HepG2 (cell line): ENCODE measurements around the gene BCAM. TPM values are rescaled to one million over a fixed set of nuclear protein-coding genes. Genes with fewer than 3 reads are reported as not detected.

Experiments
- ARID2 ChIP-seq: sonication (generic); formaldehyde crosslinking; IDR thresholded peaks from 2 replicates; pipeline ENCODE4 v1.8.1; 2022; ENCODE audit warnings: mild to moderate bottlenecking, missing genetic modification reagents, borderline replicate concordance
- ATF1 ChIP-seq: IDR thresholded peaks from 2 replicates; pipeline ENCODE4 v1.6.1; 2016; ENCODE audit warnings: mild to moderate bottlenecking, control low read depth
- CENPX ChIP-seq: sonication (generic); formaldehyde crosslinking; IDR thresholded peaks from 2 replicates; pipeline ENCODE4 v1.9.0; 2021; ENCODE audit warnings: mild to moderate bottlenecking, missing genetic modification reagents, moderate library complexity
- DRAP1 ChIP-seq: IDR thresholded peaks from 2 replicates; pipeline ENCODE4 v1.6.1; 2016; ENCODE audit warnings: missing genetic modification reagents, missing compliant biosample characterization
- FOSL2 ChIP-seq: sonication (generic); formaldehyde crosslinking; IDR thresholded peaks from 2 replicates; pipeline ENCODE4 v1.4.0; 2020; ENCODE audit warnings: missing genetic modification reagents
- FOXK2 ChIP-seq: fragments of 450-650 bp; IDR thresholded peaks from 2 replicates; pipeline ENCODE4 v1.6.1; 2016
- FOXO4 ChIP-seq: sonication (generic); formaldehyde crosslinking; conservative IDR thresholded peaks from 2 replicates; pipeline ENCODE4 v1.8.1; 2023; ENCODE audit warnings: missing genetic modification reagents
- GMEB1 ChIP-seq: sonication (generic); formaldehyde crosslinking; IDR thresholded peaks from 2 replicates; pipeline ENCODE4 v1.5.1; 2020; ENCODE audit warnings: missing genetic modification reagents, mild to moderate bottlenecking, borderline replicate concordance
- HMGA1 ChIP-seq: sonication (generic); formaldehyde crosslinking; conservative IDR thresholded peaks from 2 replicates; pipeline ENCODE4 v1.4.0; 2020; ENCODE audit warnings: missing genetic modification reagents
- HOXA3 ChIP-seq: sonication (generic); formaldehyde crosslinking; IDR thresholded peaks from 2 replicates; pipeline ENCODE4 v1.5.0; 2020; ENCODE audit warnings: missing genetic modification reagents
- JUND ChIP-seq: sonication (generic); formaldehyde crosslinking; IDR thresholded peaks from 2 replicates; pipeline ENCODE4 v1.8.0; 2022; ENCODE audit warnings: mild to moderate bottlenecking, missing genetic modification reagents
- KAT7 ChIP-seq: IDR thresholded peaks from 2 replicates; pipeline ENCODE4 v1.6.1; 2018; ENCODE audit warnings: borderline replicate concordance, missing compliant biosample characterization
- KAT8 ChIP-seq: IDR thresholded peaks from 2 replicates; pipeline ENCODE4 v1.6.1; 2016; ENCODE audit warnings: missing genetic modification reagents, missing compliant biosample characterization
- MXI1 ChIP-seq: IDR thresholded peaks from 3 replicates; pipeline ENCODE4 v1.6.1; 2012; ENCODE audit warnings: low read depth, low read length, inconsistent platforms, borderline replicate concordance
- SALL1 ChIP-seq: sonication (generic); formaldehyde crosslinking; IDR thresholded peaks from 2 replicates; pipeline ENCODE4 v1.8.0; 2022; ENCODE audit warnings: mild to moderate bottlenecking, missing genetic modification reagents
- SMYD3 ChIP-seq: sonication (generic); formaldehyde crosslinking; IDR thresholded peaks from 2 replicates; pipeline ENCODE4 v1.8.1; 2023; ENCODE audit warnings: mild to moderate bottlenecking, missing genetic modification reagents
- SOX5 ChIP-seq: IDR thresholded peaks from 2 replicates; pipeline ENCODE4 v1.6.1; 2016; ENCODE audit warnings: borderline replicate concordance
- TCF7L2 ChIP-seq: IDR thresholded peaks from 2 replicates; pipeline ENCODE4 v1.6.1; 2011; ENCODE audit warnings: mild to moderate bottlenecking, low read depth, low read length, moderate library complexity
- TFAP4 ChIP-seq: sonication (generic); IDR thresholded peaks from 2 replicates; pipeline ENCODE4 v1.6.1; 2016; ENCODE audit warnings: low read depth, borderline replicate concordance
- U2AF1 ChIP-seq: fragments of 200-400 bp; formaldehyde crosslinking; optimal IDR thresholded peaks from 2 replicates; pipeline ENCODE3; 2017; ENCODE audit warnings: mild to moderate bottlenecking, low read depth, low read length
- ZBTB44 ChIP-seq: sonication (generic); formaldehyde crosslinking; IDR thresholded peaks from 2 replicates; pipeline ENCODE4 v1.4.0; 2020; ENCODE audit warnings: missing genetic modification reagents
- ZNF124 ChIP-seq: sonication (generic); formaldehyde crosslinking; IDR thresholded peaks from 2 replicates; pipeline ENCODE4 v1.4.0; 2020; ENCODE audit warnings: missing genetic modification reagents
- ZNF224 ChIP-seq: sonication (generic); formaldehyde crosslinking; IDR thresholded peaks from 2 replicates; pipeline ENCODE4 v1.5.0; 2020; ENCODE audit warnings: mild to moderate bottlenecking, missing genetic modification reagents
- ZSCAN22 ChIP-seq: sonication (generic); formaldehyde crosslinking; IDR thresholded peaks from 2 replicates; pipeline ENCODE4 v1.4.0; 2020; ENCODE audit warnings: mild to moderate bottlenecking, missing genetic modification reagents
- polyA plus RNA-seq, 8 experiments: library from polyadenylated mRNA; depleted of rRNA in 3 of 8; stranded (reverse) in 7 of 8; unstranded in 1 of 8; fragments of >200 nt; fragmentation: Illumina TruSeq in 4 of 8; extraction: Trizol in 4 of 8; gene quantifications; 2 replicates each; pipeline versions ENCODE4 v1.2.1 to v1.2.3, GENCODE V29; 2011 to 2016; ENCODE audit warnings: low read depth in 4 of 8, missing spikeins in 1 of 8, mixed read lengths in 1 of 8; ENCODE audit not compliant: insufficient read depth in 1 of 8
- total RNA-seq, 5 experiments: library from RNA; depleted of rRNA; stranded (reverse); fragments of >200 nt; fragmentation: Illumina TruSeq; extraction: Trizol; gene quantifications; 2 replicates each; pipeline ENCODE4 v1.2.3, GENCODE V29; 2016; ENCODE audit warnings: low read depth in 1 of 5

BCAM gene
- total and polyA plus RNA-seq, 2 of the 13 experiments (the other 11 are each of a cell fraction or from before 2014, with no cell fraction given), result 51.2 to 62.7 TPM

- TF ChIP-seq MXI1 (peak; percentile 23; the same call in 1 of the 3 replicates), SOX5 (peak; percentile 90), ZSCAN22 (CRISPR knock-in tag) (peak; percentile 87), TCF7L2 (no peak), ZNF124 (CRISPR knock-in tag) (0 out of 2 replicates have a peak, but pooled peaks have one; percentile 38), KAT8 (no peak), ARID2 (CRISPR knock-in tag) (no peak), JUND (CRISPR knock-in tag) (no peak), HOXA3 (CRISPR knock-in tag) (peak; percentile 67; the same call in 1 of the 2 replicates), FOXK2 (no peak), FOSL2 (CRISPR knock-in tag) (peak; percentile 71), KAT7 (CRISPR knock-in tag) (no peak), SALL1 (CRISPR knock-in tag) (peak; percentile 51), TFAP4 (0 out of 2 replicates have a peak, but pooled peaks have one; percentile 10), CENPX (CRISPR knock-in tag) (no peak), U2AF1 (no peak), ATF1 (CRISPR knock-in tag) (no peak), ZBTB44 (CRISPR knock-in tag) (no peak), DRAP1 (CRISPR knock-in tag) (0 out of 2 replicates have a peak, but pooled peaks have one; percentile 14), FOXO4 (no peak), ZNF224 (CRISPR knock-in tag) (no peak), GMEB1 (CRISPR knock-in tag) (no peak), HMGA1 (CRISPR knock-in tag) (no peak), SMYD3 (CRISPR knock-in tag) (no peak)
Measured at GRCh38 chr19:44807162-44807561, 1.7 kb upstream of the BCAM start (continued).
